ENCODE results near the gene SNRNP25.
A peak's percentile ranks its signal among the peaks of the same experiment; 100 is the strongest.

Gene SNRNP25

DNA sequence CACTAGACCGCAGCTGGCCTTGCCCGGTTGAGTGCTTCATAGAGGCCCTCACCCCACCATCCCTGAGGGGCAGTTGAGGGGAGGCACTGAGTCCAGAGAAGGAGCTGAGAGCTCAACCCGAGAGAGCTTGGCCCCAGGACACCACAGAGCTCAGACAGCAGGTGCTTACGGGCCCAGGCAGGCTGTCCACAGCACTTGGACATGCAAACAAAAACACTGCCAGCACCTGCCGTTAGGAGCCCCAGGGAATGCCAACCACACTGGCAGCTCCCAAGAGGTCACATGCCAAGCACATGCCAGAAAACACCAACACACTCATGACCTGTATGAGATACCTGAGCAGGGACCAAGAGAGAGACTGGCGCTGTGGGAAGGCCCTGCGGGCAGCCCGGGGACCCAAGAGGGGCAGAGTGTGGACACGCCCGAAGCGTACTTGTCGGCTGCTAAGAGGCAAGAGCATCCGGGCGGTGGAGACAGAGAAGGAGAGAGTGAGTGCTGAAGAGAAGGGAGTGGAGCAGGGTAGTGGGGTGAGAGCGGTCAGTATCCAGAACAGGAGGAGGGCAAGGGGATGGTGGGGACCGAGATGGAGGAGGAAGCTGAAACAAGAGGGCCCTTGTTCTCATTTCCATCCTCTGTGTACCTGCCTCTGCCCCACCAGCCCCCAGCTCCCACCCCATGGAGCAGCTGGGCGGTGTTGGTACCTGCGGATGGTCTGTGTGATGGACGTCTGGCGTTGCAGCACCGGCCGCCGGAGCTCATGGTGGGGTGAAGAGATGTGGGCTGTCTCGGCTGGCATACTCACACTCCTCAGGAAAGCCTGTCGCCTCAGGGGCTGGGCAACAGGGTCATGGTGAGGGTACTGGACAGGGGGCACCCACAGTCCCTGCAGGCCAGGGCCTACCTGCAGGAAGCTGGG lies 10.6 kb downstream of the SNRNP25 start:
- no peak for DNase-seq (ENCODE audit: low spot score)

DNA sequence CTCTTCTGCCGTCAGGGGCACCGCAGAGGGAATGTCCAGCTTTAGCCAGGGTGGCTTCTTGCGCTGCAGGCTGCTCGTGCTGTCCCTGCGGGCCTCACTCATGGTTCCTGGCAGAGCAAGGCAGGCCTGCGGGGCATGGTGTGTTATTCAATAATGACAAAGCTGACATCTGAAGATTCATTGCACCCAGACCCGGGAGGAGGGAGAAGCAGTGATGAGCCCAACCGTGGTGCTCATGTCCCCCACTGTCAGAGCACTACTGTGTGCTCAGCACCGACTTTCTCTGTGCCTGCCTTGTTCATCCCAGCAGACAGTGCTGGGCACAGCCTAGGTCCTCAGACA lies 11.3 kb downstream of the SNRNP25 start:
- no peak for DNase-seq (ENCODE audit: low spot score)

DNA sequence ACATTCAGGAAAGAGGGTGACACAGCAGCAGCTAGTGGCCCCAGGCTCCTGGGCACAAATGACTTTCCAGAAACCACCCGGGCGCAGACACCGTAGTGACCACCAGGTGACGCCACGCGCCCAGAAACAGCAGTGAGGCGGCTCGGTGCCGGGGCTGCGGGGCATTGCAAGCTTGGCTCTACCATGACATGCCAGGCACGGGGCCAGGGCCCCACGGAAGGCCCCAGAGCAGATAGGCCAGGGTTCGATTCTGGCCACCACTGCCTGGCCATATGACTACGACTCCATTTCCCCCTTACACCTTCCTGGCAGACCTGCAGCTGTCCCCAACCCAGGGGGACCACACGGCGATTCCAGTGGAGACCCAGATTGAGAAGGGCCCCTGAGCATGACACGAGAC lies 12.1 kb downstream of the SNRNP25 start:
- peak; percentile 83 for DNase-seq (ENCODE audit: low spot score)

DNA sequence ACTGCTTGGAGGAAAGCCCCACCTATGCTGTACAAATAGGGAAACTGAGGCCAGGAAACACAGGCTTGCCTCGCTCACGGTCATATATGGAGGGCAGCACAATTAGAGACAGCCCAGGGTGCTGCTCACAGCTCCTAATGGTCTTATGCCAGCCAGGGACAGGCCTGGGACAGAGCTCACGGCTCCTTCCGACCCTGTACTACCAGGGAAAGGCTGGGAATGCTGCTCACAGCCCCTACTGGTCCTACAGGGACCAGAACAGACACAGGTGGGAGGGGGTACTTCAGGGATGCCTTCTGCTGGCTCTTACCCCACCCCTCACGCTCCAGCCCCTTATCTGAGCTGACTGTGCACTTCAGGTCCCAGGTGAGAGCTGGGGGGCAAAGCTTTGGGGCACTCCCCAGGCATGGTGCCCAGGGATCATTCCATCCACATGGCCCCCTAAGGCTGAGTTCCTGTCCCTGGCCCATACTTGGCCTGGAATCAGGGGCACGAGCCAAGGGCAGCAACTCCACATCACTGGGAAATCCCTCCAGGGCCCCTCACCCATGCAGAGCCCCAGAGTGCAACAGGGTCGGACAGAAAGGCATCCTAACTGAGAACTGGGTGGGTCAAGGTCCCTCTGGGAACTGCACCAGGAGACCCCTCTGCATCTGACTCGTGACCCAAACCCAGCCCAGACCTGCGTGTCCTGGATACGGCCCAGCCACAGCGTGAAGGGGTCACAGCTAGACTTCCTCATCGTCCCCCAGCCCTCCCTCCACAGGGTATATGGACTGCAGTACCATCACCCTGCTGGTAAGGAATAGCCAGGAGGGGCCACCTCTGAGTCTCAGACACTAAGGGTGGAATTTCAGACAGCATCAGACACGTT lies 12.9 kb downstream of the SNRNP25 start:
- DNase-seq (ENCODE audit: low spot score): no peak

DNA sequence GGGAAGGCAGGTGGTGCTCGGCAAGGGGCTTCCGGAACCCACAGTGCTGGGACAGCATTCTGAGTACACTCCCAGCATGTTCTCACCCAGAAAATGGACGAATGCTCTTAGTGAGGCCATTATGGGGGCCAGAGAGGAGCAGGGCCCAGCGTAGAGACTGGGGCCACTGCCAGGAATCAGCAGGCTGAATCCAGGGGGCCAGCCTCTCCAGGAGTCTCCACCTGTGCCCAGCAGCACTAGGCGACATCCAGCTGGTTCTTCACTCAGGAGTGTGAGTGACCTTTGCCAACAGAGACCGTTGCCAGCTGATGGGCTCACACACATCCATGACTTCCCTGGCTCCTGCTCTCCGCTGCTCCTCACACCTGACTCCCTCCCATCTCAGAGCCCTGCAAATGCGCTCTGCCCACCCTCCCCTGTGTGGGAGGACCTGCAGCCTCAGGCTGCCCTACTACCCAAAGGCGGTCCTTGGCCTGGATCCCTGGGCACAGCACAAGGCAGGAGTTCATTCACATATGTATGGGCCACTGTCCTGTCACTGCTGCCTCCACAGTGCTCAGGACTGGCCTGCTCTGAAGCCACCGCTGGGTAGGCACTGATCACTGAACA lies 13.7 kb downstream of the SNRNP25 start:
- DNase-seq (ENCODE audit: low spot score): no peak

GRCh38 chr16:67884-68789 lies 14.5 kb downstream of the SNRNP25 start:
- DNase-seq (ENCODE audit: low spot score): no peak

DNA sequence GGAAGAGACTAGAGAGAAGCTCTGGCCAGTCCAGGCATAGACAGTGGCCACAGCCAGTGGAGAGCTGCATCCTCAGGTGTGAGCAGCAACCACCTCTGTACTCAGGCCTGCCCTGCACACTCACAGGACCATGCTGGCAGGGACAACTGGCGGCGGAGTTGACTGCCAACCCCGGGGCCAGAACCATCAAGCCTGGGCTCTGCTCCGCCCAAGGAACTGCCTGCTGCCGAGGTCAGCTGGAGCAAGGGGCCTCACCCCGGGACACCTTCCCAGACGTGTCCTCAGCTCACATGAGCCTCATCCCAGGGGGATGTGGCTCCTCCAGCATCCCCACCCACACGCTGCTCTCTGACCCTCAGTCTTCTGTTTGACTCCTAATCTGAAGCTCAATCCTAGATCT lies 15.6 kb downstream of the SNRNP25 start:
- DNase-seq (ENCODE audit: low spot score): no peak

- no peak for DNase-seq (ENCODE audit: low spot score)
Measured at GRCh38 chr16:71210-71539, 17.5 kb downstream of the SNRNP25 start.

DNA sequence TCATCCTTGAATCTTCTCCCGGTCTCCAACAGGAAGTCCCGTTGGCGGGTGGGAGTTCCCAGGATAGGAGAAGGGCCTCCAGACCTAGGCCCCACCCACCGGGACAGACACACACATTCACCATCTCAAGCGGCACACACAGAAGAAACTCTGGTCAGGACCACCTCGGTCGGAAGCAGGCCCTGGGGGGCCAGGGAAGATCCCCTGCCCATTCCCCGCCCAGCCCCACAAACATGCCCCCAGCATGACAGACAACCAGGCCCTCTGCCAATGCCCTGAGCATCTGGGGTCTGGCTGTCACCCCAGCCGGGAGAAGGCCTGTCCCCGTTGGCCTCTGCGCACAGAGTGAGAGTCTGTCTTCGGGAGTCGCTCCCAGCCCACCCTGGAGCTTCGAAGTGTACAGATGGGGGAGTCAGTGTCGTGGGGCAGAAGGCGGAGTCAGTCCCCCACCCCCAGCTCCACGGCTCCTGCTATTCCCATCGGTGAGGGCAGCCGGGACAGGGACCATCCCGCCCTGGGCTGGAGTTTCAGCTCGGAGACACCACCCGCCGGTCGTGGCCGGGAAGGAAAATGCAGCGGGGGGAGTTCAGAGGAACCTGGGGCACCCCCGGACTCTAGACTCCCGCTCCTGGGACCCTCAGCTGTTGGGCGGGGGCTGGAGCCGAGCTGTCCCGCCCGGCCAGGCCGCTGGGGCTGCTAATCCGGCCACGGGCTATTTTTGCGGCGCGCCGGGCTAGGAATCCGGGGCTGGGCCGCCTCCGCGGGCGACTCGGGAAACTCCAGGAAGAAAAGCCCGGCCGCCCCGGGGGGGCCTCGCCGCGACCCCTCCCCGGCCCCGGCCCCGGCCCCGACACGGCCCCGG lies 18.1 kb downstream of the SNRNP25 start:
- DNase-seq (ENCODE audit: low spot score): no peak

- DNase-seq (ENCODE audit: low spot score): no peak
Measured at GRCh38 chr16:72561-73548, 19.2 kb downstream of the SNRNP25 start, which contains the start of gene RHBDF1. Gene RHBDF1, minus strand, starts transcription at chr16:72631. Its CDS starts 7,616 bp downstream, at chr16:65015.

DNA sequence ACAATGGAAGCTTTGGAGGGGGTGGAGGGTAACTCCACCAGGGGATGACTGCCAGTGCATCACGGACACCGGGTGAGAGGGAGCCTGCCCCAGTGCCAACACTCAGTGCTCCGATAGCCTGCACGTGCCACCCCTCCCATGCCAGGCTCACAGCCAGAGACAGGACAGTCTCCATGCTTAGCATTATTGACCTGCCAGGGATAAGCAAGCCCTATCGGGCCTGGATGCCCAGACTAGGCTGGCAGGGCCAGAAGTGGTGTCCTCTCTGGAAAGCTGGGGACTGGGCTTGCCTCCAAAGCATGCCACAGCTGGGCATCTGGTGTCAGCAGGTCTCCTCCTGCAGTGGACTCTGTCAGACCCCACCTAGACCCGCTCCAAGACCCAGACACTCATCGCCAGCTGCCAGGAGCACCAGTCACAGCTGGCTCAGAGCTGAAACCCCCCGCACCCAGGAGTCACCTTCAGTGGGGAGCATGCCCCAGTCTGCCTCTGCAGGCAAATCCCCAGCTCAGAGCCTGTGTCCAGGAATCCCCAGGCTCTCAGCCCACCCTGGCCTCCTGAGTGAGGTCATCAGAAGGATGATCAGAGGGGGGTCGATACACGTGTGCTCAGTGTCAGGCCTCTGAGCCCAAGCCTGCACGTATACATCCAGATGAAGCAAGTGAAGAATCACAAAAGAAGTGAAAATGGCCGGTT lies 20.6 kb downstream of the SNRNP25 start:
- DNase-seq (ENCODE audit: low spot score): no peak

DNA sequence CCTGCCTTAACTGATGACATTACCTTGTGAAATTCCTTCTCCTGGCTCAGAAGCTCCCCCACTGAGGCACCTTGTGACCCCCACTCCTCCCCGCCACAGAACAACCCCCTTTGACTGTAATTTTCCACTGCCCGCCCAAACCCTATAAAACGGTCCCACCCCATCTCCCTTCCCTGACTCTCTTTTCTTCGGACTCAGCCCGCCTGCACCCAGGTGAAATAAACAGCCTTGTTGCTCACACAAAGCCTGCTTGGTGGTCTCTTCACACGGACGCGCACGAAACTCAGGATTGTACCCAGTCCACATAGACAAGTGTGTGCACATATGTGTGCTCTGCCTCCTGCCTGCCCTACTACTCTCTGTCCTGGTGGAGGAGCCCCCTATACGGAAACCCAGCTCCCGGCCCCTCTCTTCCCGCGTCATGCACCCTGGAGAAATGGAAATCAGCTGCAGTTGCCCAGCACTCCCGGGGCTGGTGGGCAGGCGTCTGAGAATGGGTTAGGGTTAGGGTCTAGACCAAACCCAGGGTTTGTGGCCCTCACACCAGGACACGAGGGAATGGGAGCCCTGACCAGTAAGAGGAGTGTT lies 21.2 kb downstream of the SNRNP25 start:
- DNase-seq (ENCODE audit: low spot score): no peak

- DNase-seq (ENCODE audit: low spot score): no peak
Measured at GRCh38 chr16:75580-76501, 22.2 kb downstream of the SNRNP25 start.

GRCh38 chr16:76535-77272 lies 23.1 kb downstream of the SNRNP25 start:
- DNase-seq (ENCODE audit: low spot score): no peak

GRCh38 chr16:77273-77806 lies 23.7 kb downstream of the SNRNP25 start:
- DNase-seq (ENCODE audit: low spot score): peak; percentile 10

DNA sequence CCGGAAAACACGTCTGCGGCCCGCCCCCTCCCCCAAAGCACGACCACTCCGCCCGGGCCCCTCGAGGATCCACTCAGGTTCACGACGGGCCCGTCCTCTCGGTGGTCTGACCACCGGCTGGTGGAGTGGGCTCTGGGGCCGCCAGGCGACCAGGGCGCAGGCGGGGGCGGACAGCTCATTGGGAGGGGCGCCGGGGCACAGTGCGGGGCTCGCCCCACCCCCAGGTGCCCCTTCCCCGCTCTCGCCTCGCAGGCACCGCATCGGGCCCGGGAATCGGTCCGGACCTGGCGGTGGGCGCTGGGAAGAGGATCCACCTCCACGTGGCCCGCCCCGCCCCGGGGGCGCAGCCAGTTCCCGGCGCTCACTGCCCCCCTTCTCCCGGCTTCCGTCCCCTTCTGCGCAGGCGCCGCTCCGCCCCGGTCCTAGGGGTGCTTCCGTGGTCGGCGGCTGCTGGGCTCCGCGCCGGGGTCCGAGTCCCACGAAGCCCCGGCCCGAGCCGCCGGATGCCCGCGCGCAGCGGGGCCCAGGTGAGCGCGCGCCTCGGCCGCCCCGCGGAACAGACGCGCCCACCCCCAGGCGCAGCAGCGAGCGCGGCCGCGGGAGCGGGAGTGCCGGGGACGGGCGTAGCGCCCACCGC lies 24.3 kb downstream of the SNRNP25 start, which contains the start of gene MPG:
Gene MPG, plus strand, starts transcription at position 419 of the 637 bp plus-strand sequence. Its CDS starts 85 bp downstream, at position 504.
- DNase-seq (ENCODE audit: low spot score): peak; percentile 79
